ENCODE data around the gene BRMS1.

DNA sequence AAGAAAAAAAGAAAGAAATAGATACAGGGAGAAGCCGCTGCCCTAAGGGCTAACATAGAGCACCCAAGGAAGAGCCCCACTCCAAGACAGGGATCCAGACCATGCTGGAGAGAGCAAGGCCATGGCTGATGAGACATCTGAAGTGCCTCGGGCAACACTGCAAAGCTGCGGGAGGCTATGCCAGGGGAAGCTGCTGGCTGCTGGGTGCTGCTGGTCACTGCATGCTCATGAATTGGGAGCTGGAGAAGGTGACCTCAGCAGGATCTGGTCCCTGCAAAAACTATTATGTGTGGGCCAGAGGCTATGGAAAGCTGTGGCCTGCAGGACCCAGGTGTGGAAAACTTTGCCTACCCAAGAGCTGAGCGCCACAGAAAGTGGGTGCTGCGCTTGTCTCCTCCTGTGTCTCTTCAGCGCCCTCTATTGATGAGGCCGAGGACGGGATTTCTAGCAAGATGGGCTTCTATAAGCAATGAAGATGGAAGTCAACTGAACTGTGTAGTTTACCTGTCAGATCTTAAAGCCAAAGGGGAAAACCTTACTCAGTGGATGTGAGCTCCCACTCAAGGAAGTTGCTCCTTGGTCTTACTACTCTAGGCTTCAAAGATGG is 44.0 kb upstream of the BRMS1 start:
- TF ChIP-seq POLR2AphosphoS5 (IDR thresholded peaks at IDR 0.05) (no peak), POLR2A (IDR thresholded peaks at IDR 0.05) (no peak)
- TF ChIP-seq, protein P1, sequence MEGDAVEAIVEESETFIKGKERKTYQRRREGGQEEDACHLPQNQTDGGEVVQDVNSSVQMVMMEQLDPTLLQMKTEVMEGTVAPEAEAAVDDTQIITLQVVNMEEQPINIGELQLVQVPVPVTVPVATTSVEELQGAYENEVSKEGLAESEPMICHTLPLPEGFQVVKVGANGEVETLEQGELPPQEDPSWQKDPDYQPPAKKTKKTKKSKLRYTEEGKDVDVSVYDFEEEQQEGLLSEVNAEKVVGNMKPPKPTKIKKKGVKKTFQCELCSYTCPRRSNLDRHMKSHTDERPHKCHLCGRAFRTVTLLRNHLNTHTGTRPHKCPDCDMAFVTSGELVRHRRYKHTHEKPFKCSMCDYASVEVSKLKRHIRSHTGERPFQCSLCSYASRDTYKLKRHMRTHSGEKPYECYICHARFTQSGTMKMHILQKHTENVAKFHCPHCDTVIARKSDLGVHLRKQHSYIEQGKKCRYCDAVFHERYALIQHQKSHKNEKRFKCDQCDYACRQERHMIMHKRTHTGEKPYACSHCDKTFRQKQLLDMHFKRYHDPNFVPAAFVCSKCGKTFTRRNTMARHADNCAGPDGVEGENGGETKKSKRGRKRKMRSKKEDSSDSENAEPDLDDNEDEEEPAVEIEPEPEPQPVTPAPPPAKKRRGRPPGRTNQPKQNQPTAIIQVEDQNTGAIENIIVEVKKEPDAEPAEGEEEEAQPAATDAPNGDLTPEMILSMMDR (IDR thresholded peaks at IDR 0.05): peak in 2 of 3 donors; percentile 38 to 39
